HepG2 (cell line): ENCODE measurements around the gene APOC4. TPM values are rescaled to one million over a fixed set of nuclear protein-coding genes. Genes with fewer than 3 reads are reported as not detected.

Source experiments
- CHD4 ChIP-seq: fragments of 200-600 bp; sonication (generic); IDR thresholded peaks from 2 replicates; pipeline ENCODE4 v1.7.0; 2017; ENCODE audit warnings: mild to moderate bottlenecking, low read length, borderline replicate concordance
- CTCF ChIP-seq: sonication (generic); formaldehyde crosslinking; IDR thresholded peaks from 2 replicates; pipeline ENCODE4 v1.5.0; 2020; ENCODE audit warnings: mild to moderate bottlenecking, missing genetic modification reagents, moderate library complexity
- FLYWCH1 ChIP-seq: sonication (generic); formaldehyde crosslinking; IDR thresholded peaks from 2 replicates; pipeline ENCODE4 v1.8.1; 2023; ENCODE audit warnings: mild to moderate bottlenecking, missing genetic modification reagents
- HBP1 ChIP-seq: IDR thresholded peaks from 2 replicates; pipeline ENCODE4 v1.6.1; 2016; ENCODE audit warnings: low read depth, control low read depth
- KDM4B ChIP-seq: sonication (generic); formaldehyde crosslinking; IDR thresholded peaks from 2 replicates; pipeline ENCODE4 v1.4.0; 2020; ENCODE audit warnings: missing genetic modification reagents
- KDM5A ChIP-seq: fragments of 200-600 bp; sonication (generic); IDR thresholded peaks from 2 replicates; pipeline ENCODE4 v1.7.0; 2018; ENCODE audit warnings: antibody characterized with exemption, mild to moderate bottlenecking, low read length, borderline replicate concordance
- NR2F2 ChIP-seq: IDR thresholded peaks from 2 replicates; pipeline ENCODE4 v1.6.1; 2012; ENCODE audit warnings: low read depth, inconsistent platforms, borderline replicate concordance
- PAWR ChIP-seq: sonication (generic); formaldehyde crosslinking; IDR thresholded peaks from 2 replicates; pipeline ENCODE4 v1.4.0; 2020; ENCODE audit warnings: missing genetic modification reagents, mild to moderate bottlenecking, borderline replicate concordance
- SETDB1 ChIP-seq: sonication (generic); formaldehyde crosslinking; IDR thresholded peaks from 2 replicates; pipeline ENCODE4 v1.5.1; 2020; ENCODE audit warnings: missing genetic modification reagents, mild to moderate bottlenecking, borderline replicate concordance
- THAP7 ChIP-seq: sonication (generic); formaldehyde crosslinking; IDR thresholded peaks from 2 replicates; pipeline ENCODE4 v1.8.1; 2023; ENCODE audit warnings: mild to moderate bottlenecking, missing genetic modification reagents
- YEATS2 ChIP-seq: sonication (generic); formaldehyde crosslinking; IDR thresholded peaks from 2 replicates; pipeline ENCODE4 v1.4.0; 2020; ENCODE audit warnings: missing genetic modification reagents, borderline replicate concordance
- ZGPAT ChIP-seq: IDR thresholded peaks from 2 replicates; pipeline ENCODE4 v1.6.1; 2016; ENCODE audit warnings: mild to moderate bottlenecking
- ZNF205 ChIP-seq: IDR thresholded peaks from 2 replicates; pipeline ENCODE4 v1.6.1; 2018; ENCODE audit warnings: missing biosample characterization, missing genetic modification reagents
- ZNF264 ChIP-seq: sonication (generic); formaldehyde crosslinking; IDR thresholded peaks from 2 replicates; pipeline ENCODE4 v1.4.0; 2020; ENCODE audit warnings: missing genetic modification reagents
- ZNF362 ChIP-seq: sonication (generic); formaldehyde crosslinking; IDR thresholded peaks from 2 replicates; pipeline ENCODE4 v1.4.0; 2020; ENCODE audit warnings: missing genetic modification reagents, mild to moderate bottlenecking, borderline replicate concordance
- ZNF512 ChIP-seq: sonication (generic); formaldehyde crosslinking; IDR thresholded peaks from 2 replicates; pipeline ENCODE4 v1.4.0; 2020; ENCODE audit warnings: mild to moderate bottlenecking, missing genetic modification reagents
- ZNF773 ChIP-seq: sonication (generic); formaldehyde crosslinking; IDR thresholded peaks from 2 replicates; pipeline ENCODE4 v1.4.0; 2020; ENCODE audit warnings: missing genetic modification reagents, borderline replicate concordance
- ZNF891 ChIP-seq: sonication (generic); formaldehyde crosslinking; IDR thresholded peaks from 2 replicates; pipeline ENCODE4 v1.5.0; 2020; ENCODE audit warnings: mild to moderate bottlenecking, missing genetic modification reagents
- ZXDC ChIP-seq: sonication (generic); formaldehyde crosslinking; IDR thresholded peaks from 2 replicates; pipeline ENCODE4 v1.5.0; 2020; ENCODE audit warnings: mild to moderate bottlenecking, missing genetic modification reagents
- polyA plus RNA-seq, 8 experiments: library from polyadenylated mRNA; depleted of rRNA in 3 of 8; stranded (reverse) in 7 of 8; unstranded in 1 of 8; fragments of >200 nt; fragmentation: Illumina TruSeq in 4 of 8; extraction: Trizol in 4 of 8; gene quantifications; 2 replicates each; pipeline versions ENCODE4 v1.2.1 to v1.2.3, GENCODE V29; 2011 to 2016; ENCODE audit warnings: low read depth in 4 of 8, missing spikeins in 1 of 8, mixed read lengths in 1 of 8; ENCODE audit not compliant: insufficient read depth in 1 of 8
- total RNA-seq, 5 experiments: library from RNA; depleted of rRNA; stranded (reverse); fragments of >200 nt; fragmentation: Illumina TruSeq; extraction: Trizol; gene quantifications; 2 replicates each; pipeline ENCODE4 v1.2.3, GENCODE V29; 2016; ENCODE audit warnings: low read depth in 1 of 5

Gene APOC4
- total and polyA plus RNA-seq, 2 of the 13 experiments (the other 11 are each of a cell fraction or from before 2014, with no cell fraction given), result 0.46 TPM; not detected in 1

GRCh38 chr19:44912854-44913253 lies 29.2 kb upstream of the APOC4 start (continued):
- TF ChIP-seq CTCF, result no peak
- peak; percentile 73; the same call in 1 of the 2 replicates for TF ChIP-seq NR2F2
- TF ChIP-seq ZNF362 (CRISPR knock-in tag), result peak; percentile 55; the same call in 1 of the 2 replicates
- no peak for TF ChIP-seq ZNF264 (CRISPR knock-in tag)
- peak; percentile 74; the same call in 1 of the 2 replicates for TF ChIP-seq KDM4B (CRISPR knock-in tag)
- TF ChIP-seq KDM5A, result no peak
- no peak for TF ChIP-seq FLYWCH1 (CRISPR knock-in tag)
- no peak for TF ChIP-seq THAP7
- TF ChIP-seq ZNF891 (CRISPR knock-in tag), result no peak
- no peak for TF ChIP-seq ZXDC (CRISPR knock-in tag)
- no peak for TF ChIP-seq SETDB1 (CRISPR knock-in tag)
- TF ChIP-seq ZNF773, result no peak
- TF ChIP-seq ZGPAT (CRISPR knock-in tag), result peak; percentile 89
- no peak for TF ChIP-seq ZNF512 (CRISPR knock-in tag)
- 0 out of 2 replicates have a peak, but pooled peaks have one; percentile 43 for TF ChIP-seq ZNF205 (CRISPR knock-in tag)
- TF ChIP-seq CHD4, result 0 out of 2 replicates have a peak, but pooled peaks have one; percentile 10
- 0 out of 2 replicates have a peak, but pooled peaks have one; percentile 33 for TF ChIP-seq YEATS2 (CRISPR knock-in tag)
- no peak for TF ChIP-seq PAWR (CRISPR knock-in tag)
- TF ChIP-seq HBP1 (CRISPR knock-in tag), result no peak
